Trophoblast cell (in vitro differentiated cells and primary cell): Measurements from ENCODE around the gene VWC2.

Experiments used
- DNase-seq, 2 donors: peaks; one replicate each; pipeline ENCODE4 v3.0.0-alpha.2; 2016
- H2AFZ ChIP-seq: 2 replicates; pipeline ENCODE4 v1.6.1; 2013; ENCODE audit warnings: low read length, moderate library complexity, mild to moderate bottlenecking; ENCODE audit not compliant: insufficient read depth, poor library complexity
- H2AK5ac ChIP-seq: 2 replicates; pipeline ENCODE4 v1.6.1; 2013; ENCODE audit warnings: mild to moderate bottlenecking, low read length
- H2BK120ac ChIP-seq: 2 replicates; pipeline ENCODE4 v1.6.1; 2013; ENCODE audit warnings: low read length, mild to moderate bottlenecking, moderate library complexity; ENCODE audit not compliant: insufficient read depth, poor library complexity
- H2BK12ac ChIP-seq: 2 replicates; pipeline ENCODE4 v1.6.1; 2013; ENCODE audit warnings: mild to moderate bottlenecking, low read length, moderate library complexity
- H2BK5ac ChIP-seq: 2 replicates; pipeline ENCODE4 v1.6.1; 2013; ENCODE audit warnings: low read length, low read depth, moderate library complexity, mild to moderate bottlenecking; ENCODE audit not compliant: poor library complexity
- H3K14ac ChIP-seq: 2 replicates; pipeline ENCODE4 v1.6.1; 2013; ENCODE audit warnings: mild to moderate bottlenecking, low read length
- H3K18ac ChIP-seq: 2 replicates; pipeline ENCODE4 v1.6.1; 2013; ENCODE audit warnings: mild to moderate bottlenecking, low read length
- H3K23ac ChIP-seq: 2 replicates; pipeline ENCODE4 v1.6.1; 2013; ENCODE audit warnings: low read length
- H3K27ac ChIP-seq: 2 replicates; pipeline ENCODE4 v1.5.1; 2013; ENCODE audit warnings: low read depth, mild to moderate bottlenecking, inconsistent platforms, low read length, moderate library complexity
- H3K27me3 ChIP-seq: 2 replicates; pipeline ENCODE4 v1.6.1; 2013; ENCODE audit warnings: inconsistent platforms, mild to moderate bottlenecking, low read length, moderate library complexity; ENCODE audit not compliant: insufficient read depth
- H3K36me3 ChIP-seq, 2 experiments: 1 replicate in 1 of 2; 2 replicates in 1 of 2; pipeline ENCODE4 v1.6.1; 2013; ENCODE audit warnings: low read length in 2 of 2, mild to moderate bottlenecking in 2 of 2, moderate library complexity in 1 of 2; ENCODE audit not compliant: insufficient read depth in 2 of 2, control insufficient read depth in 1 of 2
- H3K4ac ChIP-seq: 2 replicates; pipeline ENCODE4 v1.6.1; 2013; ENCODE audit warnings: low read depth, mild to moderate bottlenecking, low read length, moderate library complexity
- H3K4me1 ChIP-seq, 2 experiments: 1 replicate in 1 of 2; 2 replicates in 1 of 2; pipeline ENCODE4 v1.6.1; 2013; ENCODE audit warnings: low read length in 2 of 2, mild to moderate bottlenecking in 2 of 2, moderate library complexity in 1 of 2; ENCODE audit not compliant: insufficient read depth in 2 of 2, control insufficient read depth in 1 of 2
- H3K4me2 ChIP-seq: 2 replicates; pipeline ENCODE4 v1.6.1; 2013; ENCODE audit warnings: inconsistent platforms, mild to moderate bottlenecking, low read length, moderate library complexity
- H3K4me3 ChIP-seq: 2 replicates; pipeline ENCODE4 v1.5.1; 2013; ENCODE audit warnings: mild to moderate bottlenecking, low read depth, low read length, inconsistent platforms
- H3K79me1 ChIP-seq: one replicate; pipeline ENCODE4 v1.6.1; 2013; ENCODE audit warnings: low read length
- H3K79me2 ChIP-seq: 2 replicates; pipeline ENCODE4 v1.6.1; 2013; ENCODE audit warnings: low read length, mild to moderate bottlenecking; ENCODE audit not compliant: control insufficient read depth, insufficient read depth, poor library complexity
- H3K9ac ChIP-seq: 2 replicates; pipeline ENCODE4 v1.6.1; 2013; ENCODE audit warnings: mild to moderate bottlenecking, low read length
- H3K9me3 ChIP-seq: 2 replicates; pipeline ENCODE4 v1.6.1; 2013; ENCODE audit warnings: low read depth, mild to moderate bottlenecking, control low read depth, inconsistent platforms, low read length; ENCODE audit not compliant: insufficient read depth
- H4K12ac ChIP-seq: 2 replicates; pipeline ENCODE4 v1.6.1; 2013; ENCODE audit warnings: low read depth, mild to moderate bottlenecking, low read length, moderate library complexity
- H4K8ac ChIP-seq: 2 replicates; pipeline ENCODE4 v1.6.1; 2013; ENCODE audit warnings: low read depth, mild to moderate bottlenecking, low read length, moderate library complexity
- H4K91ac ChIP-seq: one replicate; pipeline ENCODE4 v1.6.1; 2013; ENCODE audit warnings: low read depth, mild to moderate bottlenecking, low read length, moderate library complexity
- WGBS: extraction: QIAGEN DNeasy Blood & Tissue Kit; methylation state at CpG from one replicate; pipeline ENCODE4 v1.1.7; 2013; ENCODE audit warnings: missing lambda C conversion rate; ENCODE audit not compliant: insufficient read length, insufficient coverage; ENCODE audit errors: extremely low coverage; 5-methylcytosine and 5-hydroxymethylcytosine counted together

The VWC2 gene

DNA sequence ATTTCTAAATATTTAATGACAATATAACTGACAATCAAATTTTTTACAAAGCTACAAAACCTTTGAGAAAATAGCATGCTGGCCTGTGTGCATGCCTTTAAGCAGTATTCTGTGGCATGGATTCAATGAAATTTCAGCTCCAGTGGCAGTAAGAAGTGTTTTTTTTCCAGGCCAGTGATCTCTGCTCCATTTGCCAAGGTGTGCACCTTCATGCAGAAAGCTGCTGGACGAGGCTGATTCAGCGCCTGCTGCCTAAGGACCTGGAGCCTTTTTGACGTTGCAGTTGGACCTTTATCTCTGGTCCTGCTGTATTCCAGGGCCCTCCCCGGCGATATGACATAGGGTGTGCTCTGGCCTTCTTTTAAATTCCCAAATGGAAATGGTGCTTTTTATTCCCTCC, 26.6 kb downstream of the VWC2 start:
- Histone ChIP-seq H4K8ac (no peak overlapping the region), H3K79me1 (no peaks in the 10 kb centered on the region), H2BK5ac (no peak overlapping the region), H3K4ac (no peak overlapping the region), H3K9ac (no peak overlapping the region), H3K36me3 (no peaks in the 10 kb centered on the region), H2BK120ac (no peak overlapping the region), H2AFZ (no peak overlapping the region), H2AK5ac (no peak overlapping the region), H3K27me3 (no peaks in the 10 kb centered on the region), H3K27ac (no peak overlapping the region), H4K91ac (no peak overlapping the region), H3K4me1 (no peaks in the 10 kb centered on the region), H3K9me3 (peaks cover 3% of the 10 kb centered on the region), H3K23ac (no peak overlapping the region), H3K4me2 (no peak overlapping the region), H4K12ac (no peak overlapping the region), H3K4me3 (no peak overlapping the region), H3K18ac (no peak overlapping the region), H3K14ac (no peak overlapping the region), H2BK12ac (no peak overlapping the region), H3K79me2 (no peaks in the 10 kb centered on the region)
- no peak for DNase-seq
- no CpG with 5 or more reads among the region's 5 CpGs for WGBS

DNA sequence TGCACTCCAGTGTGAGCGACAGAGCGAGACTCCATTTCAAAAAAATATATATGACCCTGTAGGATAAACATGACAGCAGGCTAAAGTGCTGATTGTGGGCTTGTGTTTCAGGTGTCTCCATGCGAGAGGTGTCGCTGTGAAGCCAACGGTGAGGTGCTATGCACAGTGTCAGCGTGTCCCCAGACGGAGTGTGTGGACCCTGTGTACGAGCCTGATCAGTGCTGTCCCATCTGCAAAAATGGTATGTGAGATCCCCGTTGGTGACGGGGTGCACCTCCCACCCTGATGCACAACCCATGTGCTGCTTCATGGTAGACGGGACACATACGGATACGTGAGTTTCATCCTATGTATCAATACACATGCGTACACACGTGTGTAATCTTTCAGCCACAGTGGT, 29.2 kb downstream of the VWC2 start:
- Histone ChIP-seq H2AK5ac (no peak overlapping the region), H4K91ac (no peak overlapping the region), H3K18ac (no peak overlapping the region), H3K4me2 (no peak overlapping the region), H4K8ac (no peak overlapping the region), H3K14ac (no peak overlapping the region), H3K9ac (no peak overlapping the region), H3K9me3 (peaks cover 3% of the 10 kb centered on the region), H2BK120ac (no peak overlapping the region), H3K79me1 (no peaks in the 10 kb centered on the region), H3K4me3 (no peak overlapping the region), H3K27me3 (no peaks in the 10 kb centered on the region), H2BK5ac (no peak overlapping the region), H3K4ac (no peak overlapping the region), H4K12ac (no peak overlapping the region), H2AFZ (no peak overlapping the region), H3K4me1 (no peaks in the 10 kb centered on the region), H3K36me3 (no peaks in the 10 kb centered on the region), H3K79me2 (no peaks in the 10 kb centered on the region), H2BK12ac (no peak overlapping the region), H3K27ac (no peak overlapping the region), H3K23ac (no peak overlapping the region)
- DNase-seq = no peak
- WGBS = no CpG with 5 or more reads among the region's 15 CpGs

DNA sequence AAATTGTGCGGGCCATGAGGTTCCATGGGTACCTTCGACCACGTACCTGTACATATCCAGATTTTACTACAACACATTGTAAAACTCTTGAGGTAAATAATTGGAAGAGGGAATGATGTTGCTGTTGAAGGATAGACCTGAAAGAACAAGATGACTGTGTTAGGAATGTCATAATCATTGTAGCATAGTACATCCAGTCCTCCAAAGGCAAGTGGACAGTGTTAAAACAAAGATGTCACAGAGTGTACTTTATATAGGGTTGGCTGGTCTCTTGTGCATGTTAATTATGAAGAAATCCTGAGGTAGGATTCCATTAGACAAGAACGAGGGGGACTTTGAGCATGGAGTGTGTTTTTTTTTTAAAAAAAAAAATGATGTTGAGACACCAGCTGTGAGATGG, 30.4 kb downstream of the VWC2 start:
- DNase-seq = no peak
- no peak overlapping the region for H2AK5ac ChIP-seq
- no CpG with 5 or more reads among the region's 4 CpGs for WGBS
- no peak overlapping the region for H3K4ac ChIP-seq
- no peak overlapping the region for H3K23ac ChIP-seq
- no peaks in the 10 kb centered on the region for H3K79me1 ChIP-seq
- H3K14ac ChIP-seq = no peak overlapping the region
- H4K91ac ChIP-seq = no peak overlapping the region
- no peak overlapping the region for H2BK12ac ChIP-seq
- H2AFZ ChIP-seq = no peak overlapping the region
- no peak overlapping the region for H4K8ac ChIP-seq
- H3K79me2 ChIP-seq = no peaks in the 10 kb centered on the region
- H2BK5ac ChIP-seq = no peak overlapping the region
- no peaks in the 10 kb centered on the region for H3K36me3 ChIP-seq
- H3K18ac ChIP-seq = no peak overlapping the region
- H3K4me2 ChIP-seq = no peak overlapping the region
- no peaks in the 10 kb centered on the region for H3K4me1 ChIP-seq
- no peaks in the 10 kb centered on the region for H3K27me3 ChIP-seq
- no peak overlapping the region for H4K12ac ChIP-seq
- H2BK120ac ChIP-seq = no peak overlapping the region
- H3K9me3 ChIP-seq = peaks cover 1% of the 10 kb centered on the region
- H3K4me3 ChIP-seq = no peak overlapping the region
- no peak overlapping the region for H3K9ac ChIP-seq
- no peak overlapping the region for H3K27ac ChIP-seq

DNA sequence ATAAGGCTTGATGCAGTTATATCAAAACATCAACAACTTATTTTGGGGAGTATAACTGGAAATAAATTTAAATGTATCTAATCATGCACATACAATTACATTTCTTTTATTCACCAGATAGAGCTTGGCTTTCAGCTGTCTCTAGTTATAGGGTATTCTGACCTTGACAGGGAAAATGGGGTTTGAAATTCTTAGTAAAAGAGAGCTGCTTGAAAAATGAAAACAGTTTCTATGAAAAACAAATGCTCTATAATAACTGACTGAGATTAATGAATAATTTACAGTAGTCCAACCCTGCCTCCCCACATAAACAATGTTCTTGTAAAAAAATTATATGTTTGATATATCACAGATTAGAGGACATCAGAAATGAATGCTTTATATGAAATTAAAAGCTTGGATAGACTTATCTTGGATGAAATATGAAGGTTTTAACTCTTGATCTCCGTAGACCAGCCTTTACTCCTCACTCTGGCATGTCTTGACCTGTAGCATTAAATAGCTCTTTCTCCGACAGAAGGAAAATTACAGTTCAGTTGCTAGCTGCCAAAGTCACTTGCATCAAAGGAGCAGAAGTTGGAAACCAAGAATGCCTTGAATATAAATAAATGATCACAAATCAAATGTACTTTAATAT, 32.1 kb downstream of the VWC2 start:
- Histone ChIP-seq H3K4me2 (no peak overlapping the region), H2BK12ac (no peak overlapping the region)

More for the DNA sequence above, 32.1 kb downstream of the VWC2 start:
- Histone ChIP-seq H3K14ac (no peak overlapping the region), H3K9ac (no peak overlapping the region), H4K8ac (no peak overlapping the region), H3K27me3 (no peaks in the 10 kb centered on the region), H3K18ac (no peak overlapping the region), H3K9me3 (peaks cover 1% of the 10 kb centered on the region), H2AK5ac (no peak overlapping the region), H4K91ac (no peak overlapping the region), H3K27ac (no peak overlapping the region), H3K79me2 (no peaks in the 10 kb centered on the region), H3K79me1 (no peaks in the 10 kb centered on the region), H3K4me1 (no peaks in the 10 kb centered on the region), H3K4ac (no peak overlapping the region), H3K4me3 (no peak overlapping the region), H4K12ac (no peak overlapping the region), H2BK120ac (no peak overlapping the region), H3K23ac (no peak overlapping the region), H2AFZ (no peak overlapping the region), H2BK5ac (no peak overlapping the region), H3K36me3 (no peaks in the 10 kb centered on the region)
- no peak for DNase-seq
- WGBS = no CpG with 5 or more reads among the region's 2 CpGs
